SKM-1 (cell line): Measurements from ENCODE around the gene NANS.

Source experiments
- DNase-seq: peaks from one replicate; lab custom pipeline; 2025; ENCODE audit not compliant: unreplicated experiment; lab: John Stamatoyannopoulos, UW

NANS gene

DNA sequence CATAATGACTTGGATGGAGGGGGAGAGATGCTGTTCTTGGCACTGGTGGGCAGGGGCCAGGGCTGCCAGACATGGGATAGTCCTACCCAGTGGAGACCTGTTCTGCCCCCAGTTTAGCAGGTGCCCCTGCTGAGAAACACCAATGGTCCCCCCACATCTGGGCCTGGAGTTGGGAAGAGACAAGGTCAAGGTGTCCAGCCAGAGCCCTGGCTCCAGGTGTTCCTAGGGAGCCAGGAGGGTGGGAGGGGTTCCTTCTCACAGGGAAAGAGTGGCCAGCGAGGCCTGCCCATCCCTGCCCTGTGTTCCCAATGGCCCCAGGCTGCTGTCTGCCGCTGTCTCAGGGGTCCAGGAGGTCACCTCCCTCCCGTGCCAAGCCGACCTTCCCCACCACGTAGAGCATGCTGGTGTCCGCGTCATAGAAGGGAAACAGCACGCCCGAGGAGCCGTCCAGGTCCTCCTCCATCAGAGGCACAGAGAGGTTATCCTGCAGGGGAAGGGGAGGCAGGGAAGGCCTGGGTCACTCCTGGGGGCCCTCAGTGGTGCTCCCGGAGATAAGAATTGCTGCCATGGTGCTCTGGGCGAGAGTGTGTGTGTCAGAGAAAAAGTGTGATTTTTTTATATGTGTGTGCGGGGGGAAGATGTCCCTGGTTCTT is 74.2 kb downstream of the NANS start:
- DNase-seq, result no peak

DNA sequence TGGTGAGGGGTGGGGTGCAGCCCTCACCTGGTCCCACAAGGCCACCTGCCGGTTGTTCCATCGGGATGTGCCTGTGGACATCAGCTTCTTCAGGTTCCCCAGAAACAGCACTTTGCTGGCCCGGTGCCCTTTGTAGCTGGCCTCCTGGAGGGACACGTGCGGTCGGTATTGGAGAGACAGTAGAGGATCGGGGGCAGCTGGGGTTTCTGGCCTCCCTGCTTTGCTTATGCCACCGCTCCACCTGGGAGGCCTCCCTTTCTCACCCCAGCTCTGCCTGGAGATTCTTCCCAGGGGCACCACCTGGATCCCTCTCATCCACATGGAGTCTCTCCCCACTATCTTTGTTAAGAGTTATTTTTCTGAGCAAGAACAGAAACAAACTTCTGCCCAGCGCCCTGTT is 75.6 kb downstream of the NANS start:
- DNase-seq, result no peak
